Endodermal cell (in vitro differentiated cells): ENCODE results near the gene RCOR1. TPM values are rescaled to one million over a fixed set of nuclear protein-coding genes. Genes with fewer than 3 reads are reported as not detected.

Source experiments
- DNase-seq: peaks from one replicate; pipeline ENCODE4 v3.0.0-alpha.2; 2017
- H3K27ac ChIP-seq: 2 replicates; pipeline ENCODE4 v1.5.1; 2013; ENCODE audit warnings: mild to moderate bottlenecking, low read depth, low read length, moderate library complexity
- H3K27me3 ChIP-seq: 2 replicates; pipeline ENCODE4 v1.6.1; 2013; ENCODE audit warnings: mild to moderate bottlenecking, low read length, moderate library complexity; ENCODE audit not compliant: insufficient read depth, control insufficient read depth, poor library complexity, severe bottlenecking
- H3K36me3 ChIP-seq: 2 replicates; pipeline ENCODE4 v1.7.0; 2013; ENCODE audit warnings: mild to moderate bottlenecking, low read length, moderate library complexity; ENCODE audit not compliant: control insufficient read depth, insufficient read depth
- H3K4me1 ChIP-seq: one replicate; pipeline ENCODE4 v1.7.0; 2013; ENCODE audit warnings: low read length; ENCODE audit not compliant: control insufficient read depth, insufficient read depth
- H3K4me3 ChIP-seq: 2 replicates; pipeline ENCODE4 v1.5.1; 2013; ENCODE audit warnings: mild to moderate bottlenecking, low read length, moderate library complexity
- H3K9ac ChIP-seq: 2 replicates; pipeline ENCODE4 v1.6.1; 2013; ENCODE audit warnings: mild to moderate bottlenecking, low read length, moderate library complexity; ENCODE audit not compliant: poor library complexity, severe bottlenecking; ENCODE audit errors: extremely low read depth
- H3K9me3 ChIP-seq: 2 replicates; pipeline ENCODE4 v1.6.1; 2013; ENCODE audit warnings: mild to moderate bottlenecking, low read length, moderate library complexity; ENCODE audit not compliant: control insufficient read depth
- H3K27ac Mint-ChIP-seq: 2 replicates; pipeline ENCODE4 v1.8.0; 2020; ENCODE audit warnings: mixed read lengths
- H3K27me3 Mint-ChIP-seq: 2 replicates; pipeline ENCODE4 v1.8.0; 2021; ENCODE audit warnings: mild to moderate bottlenecking, mixed read lengths; ENCODE audit not compliant: insufficient read depth
- H3K36me3 Mint-ChIP-seq: 2 replicates; pipeline ENCODE4 v1.8.0; 2020; ENCODE audit warnings: low read depth, mixed read lengths
- H3K4me1 Mint-ChIP-seq: 2 replicates; pipeline ENCODE4 v1.8.0; 2020; ENCODE audit warnings: mixed read lengths
- H3K4me3 Mint-ChIP-seq: 2 replicates; pipeline ENCODE4 v1.8.0; 2020; ENCODE audit warnings: mild to moderate bottlenecking, moderate library complexity, mixed read lengths
- H3K9me3 Mint-ChIP-seq: 2 replicates; pipeline ENCODE4 v1.8.0; 2020; ENCODE audit warnings: mild to moderate bottlenecking, mixed read lengths
- CTCF ChIP-seq: fragments of 200-600 bp; sonication (generic); conservative IDR thresholded peaks from 2 replicates; pipeline ENCODE4 v1.5.0; 2021; ENCODE audit warnings: antibody characterized with exemption, mild to moderate bottlenecking
- WGBS, 2 experiments: methylation state at CpG; one replicate each; pipeline versions ENCODE4 v1.1.5 to v1.1.7; 2013; ENCODE audit warnings: missing lambda C conversion rate in 2 of 2, mixed read lengths in 1 of 2; ENCODE audit not compliant: insufficient coverage in 1 of 2, insufficient read length in 1 of 2; 5-methylcytosine and 5-hydroxymethylcytosine counted together
- total RNA-seq, 2 donors: library from RNA; stranded (reverse); fragmentation: NEBNext Ultra II Directional in 1 of 2; extraction: Animal tissue kit (Norgen Biotek cat#: 25700) in 1 of 2; gene quantifications; 2 replicates in 1 of 2; 3 replicates in 1 of 2; pipeline ENCODE4 v1.2.1, GENCODE V29; 2021

The RCOR1 gene
- total RNA-seq, 2 donors from 2014 or later: 30.3 to 31.5 TPM

- Histone ChIP-seq H3K9me3 (no peaks in the 10 kb centered on the region), H3K4me3 (no peak overlapping the region), H3K9ac (no peak overlapping the region), H3K27me3 (no peaks in the 10 kb centered on the region), H3K36me3 (peaks cover 3% of the 10 kb centered on the region), H3K27ac (no peak overlapping the region), H3K4me1 (no peaks in the 10 kb centered on the region)
- Mint-ChIP-seq H3K27ac (no peak overlapping the region), H3K9me3 (no peaks in the 10 kb centered on the region), H3K4me1 (peaks cover 25% of the 10 kb centered on the region), H3K4me3 (no peak overlapping the region), H3K27me3 (no peaks in the 10 kb centered on the region), H3K36me3 (no peaks in the 10 kb centered on the region)
- TF ChIP-seq CTCF: no peak
- WGBS, 2 experiments: 94 to 95% methylated on average over 4 of the region's 4 CpGs
- DNase-seq: no peak
These were observed 69.2 kb downstream of the RCOR1 start for GRCh38 chr14:102661614-102662013.

GRCh38 chr14:102662636-102663430, 70.4 kb downstream of the RCOR1 start:
- Histone ChIP-seq H3K27ac (no peak overlapping the region), H3K36me3 (peaks cover 3% of the 10 kb centered on the region), H3K4me1 (no peaks in the 10 kb centered on the region), H3K27me3 (no peaks in the 10 kb centered on the region), H3K9ac (no peak overlapping the region), H3K4me3 (peak overlapping the region; percentile 61), H3K9me3 (no peaks in the 10 kb centered on the region)
- Mint-ChIP-seq H3K27me3 (no peaks in the 10 kb centered on the region), H3K27ac (peak overlapping the region; percentile 84), H3K4me1 (peaks cover 30% of the 10 kb centered on the region), H3K9me3 (no peaks in the 10 kb centered on the region), H3K4me3 (peak overlapping the region; percentile 20), H3K36me3 (no peaks in the 10 kb centered on the region)
- peak; percentile 78 for DNase-seq
- TF ChIP-seq CTCF: no peak
- 74 to 75% methylated on average over 4 to 7 of the region's 7 CpGs for WGBS, 2 experiments

GRCh38 chr14:102663440-102663839, 71.0 kb downstream of the RCOR1 start:
- H3K27ac Mint-ChIP-seq: peak overlapping the region; percentile 84
- peaks cover 34% of the 10 kb centered on the region for H3K4me1 Mint-ChIP-seq
- peak overlapping the region; percentile 20 for H3K4me3 Mint-ChIP-seq

More at GRCh38 chr14:102663440-102663839, 71.0 kb downstream of the RCOR1 start:
- no peak for TF ChIP-seq CTCF
- Mint-ChIP-seq H3K9me3 (no peaks in the 10 kb centered on the region), H3K27me3 (no peaks in the 10 kb centered on the region), H3K36me3 (no peaks in the 10 kb centered on the region)
- WGBS, 2 experiments: 97% methylated on average over 3 of the region's 3 CpGs
- Histone ChIP-seq H3K36me3 (peaks cover 3% of the 10 kb centered on the region), H3K4me1 (no peaks in the 10 kb centered on the region), H3K9me3 (no peaks in the 10 kb centered on the region), H3K27me3 (no peaks in the 10 kb centered on the region), H3K9ac (no peak overlapping the region), H3K4me3 (peak overlapping the region; percentile 61), H3K27ac (no peak overlapping the region)
- DNase-seq: no peak
